ENCODE measurements around the gene FLNB. TPM values are rescaled to one million over a fixed set of nuclear protein-coding genes. Genes with fewer than 3 reads are reported as not detected.

The FLNB gene
- total RNA-seq, 4 donors from 2014 or later: 116 to 533 (median 439) TPM

GRCh38 chr3:58062472-58062871, 54.2 kb downstream of the FLNB start:
- no peaks in the 10 kb centered on the region for H3K27me3 ChIP-seq
- no peak for DNase-seq
- TF ChIP-seq POLR2A (IDR thresholded peaks at IDR 0.05) (no peak), CTCF (IDR thresholded peaks at IDR 0.05) (no peak)
- H3K4me1 ChIP-seq: peaks cover 0 to 78% (median 5%) of the 10 kb centered on the region in 4 donors
- no peak overlapping the region for H3K4me3 ChIP-seq
- H3K36me3 ChIP-seq: no peaks in the 10 kb centered on the region
- no peaks in the 10 kb centered on the region for H3K9me3 ChIP-seq
- peak overlapping the region in 1 of 4 donors; percentile 43 for H3K27ac ChIP-seq

- peak in 2 of 3 donors; percentile 27 to 64 for DNase-seq
- no peaks in the 10 kb centered on the region for H3K36me3 ChIP-seq
- no peaks in the 10 kb centered on the region for H3K9me3 ChIP-seq
- H3K27me3 ChIP-seq: no peaks in the 10 kb centered on the region
- H3K4me1 ChIP-seq: peaks cover 0 to 76% (median 7%) of the 10 kb centered on the region in 4 donors
- no peak overlapping the region for H3K4me3 ChIP-seq
- peak overlapping the region in 2 of 4 donors; percentile 18 to 43 for H3K27ac ChIP-seq
- TF ChIP-seq POLR2A (IDR thresholded peaks at IDR 0.05) (no peak), CTCF (IDR thresholded peaks at IDR 0.05) (no peak)
Measured at GRCh38 chr3:58063022-58063815, 55.0 kb downstream of the FLNB start.

GRCh38 chr3:58064923-58065638, 56.9 kb downstream of the FLNB start:
- H3K27ac ChIP-seq: peak overlapping the region in 2 of 4 donors; percentile 37 to 56
- peaks cover 0 to 64% (median 2%) of the 10 kb centered on the region in 4 donors for H3K4me1 ChIP-seq
- no peaks in the 10 kb centered on the region for H3K27me3 ChIP-seq
- no peak for DNase-seq
- H3K4me3 ChIP-seq: no peak overlapping the region
- TF ChIP-seq POLR2A (IDR thresholded peaks at IDR 0.05) (no peak), CTCF (IDR thresholded peaks at IDR 0.05) (no peak)
- no peaks in the 10 kb centered on the region for H3K36me3 ChIP-seq
- H3K9me3 ChIP-seq: no peaks in the 10 kb centered on the region

- Histone ChIP-seq H3K27ac (peak overlapping the region in 2 of 4 donors; percentile 37 to 56), H3K27me3 (no peaks in the 10 kb centered on the region), H3K9me3 (no peaks in the 10 kb centered on the region), H3K4me1 (peaks cover 0 to 59% (median 2%) of the 10 kb centered on the region in 4 donors), H3K4me3 (no peak overlapping the region), H3K36me3 (no peaks in the 10 kb centered on the region)
- no peak for DNase-seq
- TF ChIP-seq POLR2A (IDR thresholded peaks at IDR 0.05) (no peak), CTCF (IDR thresholded peaks at IDR 0.05) (no peak)
Measured at GRCh38 chr3:58065700-58066167, 57.5 kb downstream of the FLNB start.

DNA sequence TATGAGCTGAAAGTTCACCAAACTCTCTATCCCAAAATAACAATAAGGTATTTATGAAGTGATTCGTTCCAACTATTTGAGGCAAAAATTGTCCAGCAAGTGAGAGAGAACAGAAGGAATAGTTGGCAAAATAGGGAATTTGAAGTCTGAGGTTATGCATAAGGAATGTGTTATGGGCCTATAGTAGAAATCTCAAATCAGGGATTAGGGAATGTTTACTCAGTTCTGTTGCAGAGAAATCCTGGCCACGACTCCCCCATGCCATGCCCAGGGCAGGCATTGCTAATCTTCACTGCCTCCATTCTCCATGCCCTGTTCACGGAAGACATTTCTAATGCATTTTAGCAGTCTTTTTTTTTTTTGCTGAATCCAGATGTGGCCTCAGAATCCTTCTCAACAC, 58.6 kb downstream of the FLNB start:
- no peak for TF ChIP-seq POLR2A (IDR thresholded peaks at IDR 0.05)
- Histone ChIP-seq H3K36me3 (no peaks in the 10 kb centered on the region), H3K27ac (peak overlapping the region in 2 of 4 donors; percentile 22 to 56), H3K9me3 (no peaks in the 10 kb centered on the region), H3K27me3 (no peaks in the 10 kb centered on the region), H3K4me3 (no peak overlapping the region), H3K4me1 (peaks cover 0 to 58% (median 2%) of the 10 kb centered on the region in 4 donors)
- no peak for DNase-seq

All from Peyer's patch (tissue), 4 donors.